Activated CD8-positive, alpha-beta memory T cell treated with anti-CD3 and anti-CD28 coated beads, Interleukin-2, amount 50 U/mL, for 24 hours (primary cell): ENCODE measurements around the gene RAB1B.

Experiments
- DNase-seq: peaks from one replicate; pipeline ENCODE4 v3.0.0-alpha.2; 2020; ENCODE audit errors: extremely low read depth

RAB1B gene

DNA sequence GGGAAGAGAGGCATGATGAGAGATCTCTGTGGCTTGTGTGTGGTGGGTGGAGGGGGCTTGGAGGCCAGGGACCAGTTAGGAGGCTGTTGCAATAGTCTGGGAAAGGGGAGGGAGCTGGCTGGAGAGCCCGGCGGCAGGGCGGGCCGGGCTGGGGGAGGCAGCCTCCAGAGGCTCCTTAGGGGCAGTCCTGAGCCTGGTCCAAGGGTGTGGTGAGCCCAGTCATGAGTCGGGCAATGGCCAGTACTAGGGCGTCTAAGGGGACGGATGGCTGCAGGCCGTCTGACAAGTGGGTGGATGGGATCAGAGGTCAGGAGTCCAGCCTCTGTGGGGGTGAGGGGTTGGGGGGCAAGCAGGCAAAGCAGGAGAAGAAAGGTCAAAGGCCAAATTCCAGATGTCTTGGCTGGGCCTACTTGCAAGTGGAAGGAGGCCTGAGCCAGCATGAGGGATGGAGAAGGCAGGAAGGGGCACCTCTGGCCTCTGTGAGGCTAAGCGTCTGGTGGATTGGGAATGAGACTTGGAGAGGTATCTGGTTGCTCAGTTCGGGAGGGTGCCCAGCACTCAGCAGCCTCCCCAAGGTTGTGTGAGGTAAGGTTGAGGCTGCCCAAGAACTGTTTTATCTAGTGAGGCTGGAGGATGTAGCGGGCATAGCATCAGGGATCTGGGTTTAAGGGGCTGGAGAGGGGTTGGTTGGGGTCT, 54.4 kb downstream of the RAB1B start:
- no peak for DNase-seq

DNA sequence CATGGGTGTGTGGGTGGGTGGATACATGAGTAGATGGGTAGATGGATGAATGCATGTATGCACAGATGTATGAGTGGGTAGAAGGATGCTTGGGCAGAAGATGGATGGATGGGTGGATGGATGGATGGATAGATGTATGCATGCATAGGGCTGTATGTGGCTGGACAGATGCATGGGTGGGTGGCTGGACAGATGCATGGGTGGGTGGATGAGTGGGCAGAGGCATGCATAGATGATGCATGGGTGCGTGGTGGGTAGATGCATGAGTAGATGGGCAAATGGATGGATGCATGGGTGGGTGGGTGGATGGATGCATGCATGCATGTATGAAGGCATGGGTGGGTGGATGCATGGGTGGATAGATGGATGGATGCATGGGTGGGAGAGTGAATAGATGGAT, 55.2 kb downstream of the RAB1B start:
- no peak for DNase-seq

DNA sequence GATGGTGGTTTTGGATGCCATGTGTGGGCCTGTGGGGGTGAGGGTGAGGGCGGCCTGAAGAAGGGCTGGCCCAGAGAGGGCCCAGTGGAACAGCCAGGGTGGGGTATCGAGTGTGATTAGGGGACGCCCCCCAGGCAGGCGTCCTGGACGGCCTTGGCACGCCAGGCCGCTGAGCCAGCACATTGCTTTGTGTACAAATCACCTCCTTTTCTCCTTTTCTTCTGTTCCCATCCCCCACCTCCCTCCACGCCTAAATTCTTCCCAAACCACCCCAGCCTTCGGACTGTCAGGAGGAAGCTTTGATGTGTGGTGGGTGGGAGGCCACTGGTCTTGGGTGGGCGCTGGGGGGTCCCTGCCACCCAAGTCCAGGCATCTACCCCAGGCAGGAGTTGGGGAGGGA, 56.2 kb downstream of the RAB1B start:
- no peak for DNase-seq

GRCh38 chr11:66325263-66325671, 56.8 kb downstream of the RAB1B start:
- no peak for DNase-seq

GRCh38 chr11:66326261-66327111, 58.0 kb downstream of the RAB1B start:
- DNase-seq, result no peak
